Measurements from ENCODE around the gene MLPH. TPM values are rescaled to one million over a fixed set of nuclear protein-coding genes. Genes with fewer than 3 reads are reported as not detected.
"Not testable (repeated sequence)": the region's sequence is repeated elsewhere in the genome, so short reads cannot be mapped to it uniquely, and the experiment has no call there.

MLPH gene
- total and polyA plus RNA-seq, 9 of the 15 experiments (the other 6 are each of a cell fraction or from before 2014, with no cell fraction given): 0.22 TPM; not detected in 8

GRCh38 chr2:237594514-237594871 is 107.4 kb downstream of the MLPH start (continued):
- no peak for TF ChIP-seq SIX5 (IDR thresholded peaks at IDR 0.05; ENCODE audit: borderline replicate concordance in 1 of 2, insufficient read depth in 1 of 2, low read depth in 1 of 2, low read length in 2 of 2)
- no peak for TF ChIP-seq FOXA3 (CRISPR knock-in tag; conservative IDR thresholded peaks at IDR 0.05 in 1 of 2, IDR thresholded peaks at IDR 0.05 in 1 of 2)

GRCh38 chr2:237595829-237596519 is 108.9 kb downstream of the MLPH start:
- BruUV-seq (replicated peaks); H3K9me1 ChIP-seq (ENCODE audit: control insufficient read depth, insufficient read depth, low read length); FAIRE-seq; H3K9me3 ChIP-seq (replicated peaks; ENCODE audit: control insufficient read depth, insufficient read depth, low read depth, low read length); H4K20me1 ChIP-seq (replicated peaks; ENCODE audit: control insufficient read depth, insufficient read depth, low read length); POLR2A ChIA-PET; H3K27ac ChIP-seq (ENCODE audit: extremely low read depth, low read depth, low read length); intact Hi-C loops (cut with micrococcal nuclease); H3K4me2 ChIP-seq (ENCODE audit: insufficient read depth, low read length); CTCF ChIA-PET (ENCODE audit: low intra/inter-chr PET ratio); H3K9ac ChIP-seq (ENCODE audit: insufficient read depth in 1 of 2, low read depth in 2 of 2, low read length in 2 of 2); H3K4me3 ChIP-seq; in situ Hi-C loops (cut with MboI); H3K36me3 ChIP-seq (ENCODE audit: control insufficient read depth, insufficient read depth, low read length); H3K79me2 ChIP-seq (ENCODE audit: control insufficient read depth, insufficient read depth, low read length); H3K4me1 ChIP-seq (replicated peaks in 1 of 2; ENCODE audit: control insufficient read depth in 2 of 2, insufficient read depth in 2 of 2, low read length in 2 of 2): not testable (repeated sequence)
- H3K27me3 ChIP-seq (ENCODE audit: control insufficient read depth in 2 of 2, insufficient read depth in 2 of 2, low read length in 2 of 2): peaks cover 21 to 74% of the 10 kb centered on the region in 2 experiments; a peak in 4 of 5 replicates
- ATAC-seq (peak; percentile 62; the same call in 2 of the 3 replicates), DNase-seq (ENCODE audit: extremely low read depth in 1 of 4, low spot score in 3 of 4) (peak in 2 of 4 experiments; percentile 18)
- TF ChIP-seq ZKSCAN1 (IDR thresholded peaks at IDR 0.05; ENCODE audit: low read depth, low read length): peak; percentile 38; the same call in 1 of the 2 replicates
- H2AFZ ChIP-seq (ENCODE audit: low read depth, low read length): peak overlapping the region; percentile 1; the same call in 1 of the 2 replicates
- WGBS (ENCODE audit: insufficient coverage, low coverage, missing lambda C conversion rate): 6% methylated on average over 3 of the region's 5 CpGs

All from K562 (cell line).